LoVo (cell line): ENCODE data around the gene CBLN3.
"Not testable (repeated sequence)": the region's sequence is repeated elsewhere in the genome, so short reads cannot be mapped to it uniquely, and the experiment has no call there.

Experiments used
- DNase-seq: peaks from one replicate; pipeline ENCODE4 v3.0.0-alpha.2; 2016; ENCODE audit warnings: low spot score

Gene CBLN3

DNA sequence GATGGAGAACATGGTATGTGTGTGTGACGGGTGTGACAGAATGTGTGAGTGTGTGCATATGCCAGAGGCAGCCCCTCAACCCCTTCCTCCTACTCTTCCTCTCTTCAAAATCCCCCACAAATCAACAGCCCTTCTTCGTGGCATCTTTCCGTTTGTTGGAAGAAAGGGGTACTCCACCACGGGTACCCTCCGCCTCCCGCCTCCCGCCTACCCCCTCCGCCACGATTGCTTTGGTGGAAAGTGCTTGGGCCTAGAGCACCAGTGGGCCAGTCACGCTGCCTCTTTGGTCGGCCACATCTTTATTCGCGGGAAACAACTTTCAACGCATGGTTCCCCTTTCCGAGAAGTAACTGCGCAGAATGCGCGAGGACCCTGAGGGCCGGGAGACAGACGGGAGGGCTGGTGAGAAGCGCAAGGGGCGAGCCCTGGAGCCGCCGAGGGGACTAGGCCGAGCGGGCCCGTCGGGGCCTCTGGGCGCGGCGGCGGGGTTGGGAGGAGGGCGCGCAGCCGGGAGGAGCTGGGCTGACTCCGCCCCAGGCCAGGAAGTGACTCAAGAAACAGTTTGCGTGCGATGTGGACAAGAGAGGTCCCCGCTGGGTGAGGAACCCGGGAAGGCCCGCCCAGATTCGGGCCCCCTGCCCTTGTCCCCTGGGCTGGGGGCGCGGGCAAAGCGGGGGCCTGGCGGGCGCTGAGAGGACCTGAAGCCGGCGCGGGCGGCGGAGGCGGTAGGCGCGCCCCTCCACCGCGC lies at the start of gene CBLN3, which contains the start of gene KHNYN:
Gene CBLN3 (minus strand): TSS at position 274 of the 748 bp plus-strand sequence. CDS start 614 bp downstream, outside the sequence.
Gene KHNYN (plus strand): TSS at position 560 of the 748 bp plus-strand sequence. CDS start 777 bp downstream, outside the sequence.
- peak; percentile 90 for DNase-seq

DNA sequence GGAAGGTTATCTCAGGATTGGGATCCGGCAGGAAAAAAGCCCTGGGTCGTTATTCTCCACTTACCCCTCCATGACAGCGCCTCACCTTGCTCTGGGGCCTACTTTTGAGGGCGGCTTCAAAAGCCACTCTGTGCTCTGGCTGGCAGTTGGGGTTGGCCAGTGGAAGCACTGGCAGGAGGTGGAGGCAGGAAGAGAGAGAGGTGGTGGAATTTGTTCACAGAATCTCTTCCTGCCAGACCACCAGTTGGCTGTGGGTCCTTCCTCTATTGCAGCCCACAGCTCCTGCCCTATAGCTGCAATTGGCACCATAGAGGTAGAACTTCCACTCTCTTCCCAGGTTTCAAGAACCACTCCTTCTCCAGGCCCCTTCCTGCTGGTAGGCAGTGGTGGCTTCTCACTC lies 45.8 kb upstream of the CBLN3 start:
- no peak for DNase-seq

DNA sequence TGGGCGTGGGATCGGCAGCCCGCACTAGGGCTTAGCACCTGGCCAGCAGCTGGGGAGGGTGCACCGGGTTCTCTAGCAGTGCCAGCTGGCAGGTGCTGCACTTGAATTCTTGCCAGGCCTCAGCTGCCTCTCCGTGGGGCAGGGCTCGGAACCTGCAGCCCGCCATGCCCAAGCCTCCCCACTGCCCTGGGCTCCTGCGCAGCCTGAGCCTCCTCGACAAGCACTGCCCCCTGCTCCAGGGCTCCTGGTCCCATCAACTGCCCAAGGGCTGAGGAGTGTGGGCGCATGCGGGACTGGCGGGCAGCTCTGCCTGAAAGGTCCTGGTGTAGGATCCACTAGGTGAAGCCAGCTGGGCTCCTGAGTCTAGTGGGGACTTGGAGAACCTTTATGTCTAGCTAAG lies 43.7 kb upstream of the CBLN3 start:
- no peak for DNase-seq

DNA sequence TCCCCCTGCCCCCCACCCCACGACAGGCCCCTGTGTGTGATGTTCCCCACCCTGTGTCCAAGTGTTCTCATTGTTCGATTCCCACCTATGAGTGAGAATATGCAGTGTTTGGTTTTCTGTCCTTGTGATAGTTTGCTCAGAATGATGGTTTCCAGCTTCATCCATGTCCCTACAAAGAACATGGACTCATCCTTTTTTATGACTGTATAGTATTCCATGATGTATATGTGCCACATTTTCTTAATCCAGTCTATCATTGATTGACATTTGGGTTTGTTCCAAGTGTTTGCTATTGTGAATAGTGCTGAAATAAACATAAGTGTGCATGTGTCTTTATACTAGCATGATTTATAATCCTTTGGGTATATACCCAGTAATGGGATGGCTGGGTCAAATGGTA lies 41.0 kb upstream of the CBLN3 start:
- not testable (repeated sequence) for DNase-seq

DNA sequence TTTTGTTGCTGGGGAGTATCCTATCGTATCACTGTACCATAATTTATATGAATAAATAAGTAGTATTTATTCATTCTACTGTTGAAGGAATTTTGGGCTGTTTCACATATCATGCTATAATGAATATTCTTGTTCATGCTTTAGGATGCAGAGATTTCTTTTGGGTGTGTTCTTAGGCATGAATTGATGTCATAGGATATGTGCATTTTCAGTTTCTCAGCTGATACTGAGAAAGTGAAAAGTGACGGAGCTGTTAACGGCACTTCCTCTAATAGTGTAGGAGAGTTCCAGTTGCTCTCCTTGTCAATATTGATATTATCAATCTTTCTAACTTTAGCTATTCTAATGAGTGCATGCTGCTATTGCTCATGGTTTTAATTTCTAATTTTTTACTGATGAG lies 36.3 kb upstream of the CBLN3 start:
- DNase-seq = no peak

DNA sequence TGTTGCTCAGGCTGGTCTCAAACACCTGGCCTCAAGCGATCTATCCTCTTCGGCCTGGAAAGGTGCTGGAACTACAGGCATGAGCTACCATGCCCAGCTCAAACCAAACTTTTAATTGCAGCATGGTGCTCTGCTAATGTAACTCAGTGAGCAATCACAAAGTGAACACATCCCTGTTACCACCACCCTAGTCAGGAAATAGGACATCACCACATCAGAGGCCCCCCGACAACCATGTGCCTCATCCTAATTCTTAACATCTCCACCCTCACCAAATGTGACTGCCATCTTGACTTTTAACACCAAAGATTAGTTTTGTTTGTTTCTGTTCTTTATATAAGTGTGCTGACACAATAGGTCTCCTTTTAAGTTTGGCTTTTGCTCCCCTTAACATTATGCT lies 35.9 kb upstream of the CBLN3 start:
- DNase-seq = no peak

DNA sequence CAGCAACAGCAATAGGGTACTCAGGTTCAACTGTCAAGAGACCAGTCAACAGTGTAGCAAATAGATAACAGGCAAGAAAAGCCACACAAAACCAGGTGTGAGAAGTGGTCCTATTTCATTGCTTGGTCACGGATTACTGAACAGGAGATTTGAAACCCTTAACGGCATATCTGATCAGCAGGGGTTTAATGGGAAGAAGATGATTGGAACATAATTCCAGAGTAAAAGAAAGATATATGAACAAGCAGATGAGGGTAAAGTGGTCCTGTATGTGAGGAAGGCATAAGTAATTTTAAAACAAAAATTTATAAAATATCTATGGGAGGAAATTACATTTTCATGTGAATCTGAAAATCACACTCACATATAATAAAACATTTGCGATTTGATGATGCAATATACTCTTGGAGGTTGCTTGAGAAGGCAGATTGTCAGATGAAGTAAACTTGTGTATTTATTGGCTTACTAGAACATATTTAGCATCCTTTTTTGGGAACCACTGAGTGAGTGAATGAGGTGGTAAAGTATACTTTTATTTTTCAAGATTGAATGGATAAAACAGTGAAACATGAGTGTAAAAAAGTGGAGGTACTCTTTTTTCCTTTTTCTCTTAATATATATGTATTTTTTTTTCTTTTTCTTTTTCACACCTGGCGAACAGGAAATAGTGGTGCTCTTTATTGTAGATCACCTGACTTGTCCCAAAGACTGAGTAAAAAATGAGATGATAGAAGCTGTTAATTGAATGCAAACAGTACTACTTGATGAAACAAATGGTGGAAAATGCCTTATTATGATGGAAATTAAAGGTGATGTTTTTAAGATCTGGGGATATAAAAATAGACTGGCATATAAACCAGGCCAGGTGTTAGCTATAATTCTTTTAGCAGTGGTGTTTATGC lies 34.7 kb upstream of the CBLN3 start:
- no peak for DNase-seq

DNA sequence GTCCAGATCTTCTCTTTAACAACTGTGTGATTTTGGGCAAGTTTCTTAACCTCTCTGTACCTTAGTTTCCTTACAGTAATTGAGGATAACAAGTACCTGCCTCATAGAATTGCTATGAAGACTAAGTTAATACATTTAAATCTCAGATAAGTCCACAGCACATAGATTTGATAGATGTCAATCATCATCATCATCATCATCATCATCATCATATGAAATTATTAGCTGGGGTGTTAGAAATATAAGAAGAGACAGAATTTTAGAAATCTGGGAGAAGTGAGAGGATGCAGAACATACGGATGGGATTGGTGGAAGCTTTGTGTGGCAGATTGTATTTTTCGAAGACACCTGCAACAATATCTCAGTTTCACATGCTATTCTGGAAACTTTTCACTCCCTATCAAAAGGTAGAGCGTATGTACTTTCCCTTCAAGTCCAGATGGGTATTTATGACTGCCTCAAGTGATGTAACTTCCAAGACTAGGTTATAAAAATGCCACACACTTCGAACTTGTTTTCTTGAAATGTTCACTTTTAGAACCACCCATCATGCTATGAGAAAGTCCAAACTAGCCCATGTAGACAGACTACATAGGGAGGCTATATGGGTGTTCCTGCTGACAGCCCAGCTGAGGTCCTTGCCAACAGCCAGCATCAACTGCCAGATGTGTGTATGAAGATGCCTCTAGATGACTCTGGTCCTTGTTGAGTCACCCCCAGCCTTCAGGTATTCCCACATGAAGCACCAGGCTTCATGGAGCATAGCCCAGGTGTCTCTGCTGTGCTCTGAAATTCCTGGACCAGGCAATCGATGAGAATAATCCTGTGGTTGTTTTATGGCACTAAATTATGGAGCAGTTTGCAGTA lies 33.8 kb upstream of the CBLN3 start:
- DNase-seq = no peak

DNA sequence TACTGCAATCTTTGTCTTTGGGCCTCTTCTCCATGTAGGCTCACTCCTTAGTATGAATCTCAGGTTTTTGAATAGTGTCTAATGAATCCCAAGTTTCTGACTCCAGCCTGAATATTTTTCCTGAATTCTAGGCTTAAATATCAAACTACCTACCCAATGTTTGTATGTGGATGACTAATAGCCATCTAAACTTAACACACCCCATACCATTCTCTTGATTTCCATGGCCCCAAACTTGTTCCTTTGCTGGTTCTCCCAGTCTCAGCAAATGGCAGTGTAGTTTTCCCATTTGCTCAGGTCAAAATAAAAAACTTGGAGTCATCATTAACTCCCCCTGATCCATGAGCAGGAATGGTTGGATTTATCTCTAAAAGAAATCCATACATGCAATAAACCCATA lies 31.9 kb upstream of the CBLN3 start:
- DNase-seq = no peak

DNA sequence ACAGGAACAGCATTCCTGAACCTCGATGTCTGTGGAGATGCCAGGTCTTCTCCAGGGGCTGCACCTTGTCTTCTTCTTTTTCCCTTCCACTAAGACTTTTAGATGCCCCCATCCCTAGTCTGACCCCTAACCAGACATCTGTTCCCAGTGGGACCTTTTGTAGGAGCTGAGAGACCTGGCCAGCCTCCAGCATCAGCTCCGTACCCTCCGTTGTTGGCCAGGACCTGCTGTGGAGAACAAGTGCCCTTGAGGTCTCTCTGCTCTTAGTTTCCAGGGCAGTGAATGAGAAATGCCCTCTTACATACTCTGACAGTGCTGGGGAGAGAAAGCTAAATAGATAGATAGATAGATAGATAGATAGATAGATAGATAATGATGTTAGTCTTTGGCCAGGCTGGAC lies 29.9 kb upstream of the CBLN3 start:
- no peak for DNase-seq

DNA sequence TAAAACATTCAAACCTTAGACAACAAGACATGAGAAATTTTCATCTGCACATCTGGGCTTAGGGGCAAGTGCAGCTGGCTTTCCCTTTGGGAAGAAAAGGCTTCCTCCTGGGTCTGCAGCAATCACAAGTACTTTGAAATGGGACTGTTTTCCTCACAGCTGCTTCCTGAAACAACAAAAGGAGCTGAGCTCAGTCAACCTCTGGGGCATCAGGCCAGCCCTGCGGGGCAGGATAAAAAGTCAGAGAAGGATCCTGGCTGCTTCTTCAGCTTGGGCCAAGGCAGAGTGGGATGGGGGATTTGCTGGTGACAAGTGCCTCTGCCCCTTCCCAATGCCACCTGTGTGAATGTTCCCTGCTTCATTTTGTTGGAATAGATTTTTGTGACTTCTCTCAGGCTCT lies 29.3 kb upstream of the CBLN3 start:
- no peak for DNase-seq

DNA sequence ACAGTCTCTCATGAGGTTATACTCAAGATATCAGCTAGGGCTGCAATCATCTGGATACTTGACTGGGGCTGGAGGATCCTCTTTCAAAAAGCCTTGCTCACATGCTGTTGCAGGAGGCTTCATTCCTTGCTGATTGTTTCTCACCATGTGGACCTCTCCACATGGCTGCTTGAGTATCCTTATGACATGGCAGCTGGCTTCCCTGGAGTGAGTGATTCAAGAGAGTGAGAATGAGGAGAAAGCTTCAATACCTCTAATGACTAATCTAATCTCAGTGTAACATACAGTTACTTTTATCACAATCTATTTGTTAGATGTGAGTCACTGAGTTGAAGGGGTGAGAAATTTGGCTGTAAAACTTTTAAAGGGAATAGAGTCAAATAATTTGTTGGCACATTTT lies 27.5 kb upstream of the CBLN3 start:
- DNase-seq = no peak

DNA sequence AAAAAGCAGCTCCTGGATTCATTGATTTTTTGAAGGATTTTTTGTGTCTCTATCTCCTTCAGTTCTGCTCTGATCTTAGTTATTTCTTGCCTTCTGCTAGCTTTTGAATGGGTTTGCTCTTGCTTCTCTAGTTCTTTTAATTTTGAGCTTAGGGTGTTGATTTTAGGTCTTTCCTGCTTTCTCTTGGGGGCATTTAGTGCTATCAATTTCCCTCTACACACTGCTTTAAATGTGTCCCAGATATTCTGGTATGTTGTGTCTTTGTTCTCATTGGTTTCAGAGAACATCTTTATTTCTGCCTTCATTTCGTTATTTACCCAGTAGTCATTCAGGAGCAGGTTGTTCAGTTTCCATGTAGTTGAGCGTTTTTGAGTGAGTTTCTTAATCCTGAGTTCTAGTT lies 21.4 kb upstream of the CBLN3 start:
- not testable (repeated sequence) for DNase-seq

DNA sequence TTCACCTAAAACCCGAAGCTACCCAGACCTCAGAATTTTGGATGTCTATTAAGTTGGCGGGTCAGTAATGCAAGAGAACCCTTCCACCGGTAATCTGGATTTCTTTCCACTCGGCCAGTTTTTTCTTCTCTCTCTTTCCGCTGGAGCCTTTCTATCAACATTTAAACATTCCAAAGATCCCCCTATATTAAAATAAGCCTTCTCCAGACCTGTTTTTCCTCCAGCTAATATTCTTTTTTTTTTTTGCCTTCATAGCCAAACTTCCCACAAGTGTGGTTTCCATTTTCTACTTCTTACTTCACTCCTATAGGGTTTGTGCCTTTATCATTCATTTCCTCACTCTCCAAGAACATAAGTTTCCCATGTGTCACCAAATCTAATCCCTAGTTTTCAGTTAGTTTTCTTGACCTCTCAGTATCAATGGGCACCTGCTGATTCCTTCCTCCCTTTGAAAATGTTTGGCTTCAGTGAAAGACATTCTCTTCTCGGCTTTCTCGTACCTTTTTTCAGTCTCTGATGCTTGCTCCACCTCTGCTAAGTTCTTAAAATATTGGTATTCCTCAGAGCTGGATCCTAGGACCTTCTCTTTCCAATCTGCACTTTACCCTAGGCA lies 13.7 kb upstream of the CBLN3 start:
- no peak for DNase-seq

DNA sequence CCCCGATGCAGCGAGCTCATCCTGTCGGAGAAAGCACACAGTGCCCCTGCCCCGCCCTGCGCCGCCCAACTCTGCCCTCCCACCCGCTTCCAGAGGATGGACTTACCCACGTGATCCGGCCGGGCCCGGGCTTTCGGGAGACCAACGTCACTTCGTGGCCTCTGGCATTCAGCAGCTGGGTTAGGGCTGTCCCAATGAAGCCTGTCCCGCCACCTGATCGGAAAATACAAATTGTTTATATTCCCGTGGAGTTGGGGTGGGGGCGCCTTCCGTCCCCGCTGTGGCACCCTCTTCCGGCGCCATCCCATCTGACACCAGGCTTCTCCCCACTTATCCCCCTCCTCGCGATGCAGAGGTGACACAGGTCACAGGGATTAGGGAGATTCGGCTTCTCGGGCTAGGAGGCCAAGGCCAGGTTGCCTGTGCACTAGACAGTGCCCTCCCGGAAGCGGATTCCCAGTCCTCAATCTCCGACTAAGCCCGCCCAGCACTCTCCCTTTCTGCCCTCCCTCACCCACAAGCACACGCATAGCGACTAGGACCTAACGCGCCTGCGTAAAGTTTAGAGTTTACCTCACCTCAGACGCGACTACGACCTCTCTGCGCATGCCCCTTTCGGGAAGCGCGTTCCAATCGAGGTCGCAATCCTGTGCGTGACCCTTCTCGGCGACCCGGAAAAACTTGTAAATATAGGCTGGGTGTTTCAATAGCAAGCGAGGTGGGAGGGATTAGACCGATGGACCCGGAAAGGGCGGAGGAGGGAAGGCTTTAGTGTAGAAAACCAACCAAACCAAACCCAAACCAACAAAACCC lies 13.0 kb upstream of the CBLN3 start, which contains the start of gene SDR39U1:
Gene SDR39U1 (minus strand): TSS at position 537 of the 813 bp plus-strand sequence. CDS start 7 bp downstream, at position 530.
- peak; percentile 99 for DNase-seq

DNA sequence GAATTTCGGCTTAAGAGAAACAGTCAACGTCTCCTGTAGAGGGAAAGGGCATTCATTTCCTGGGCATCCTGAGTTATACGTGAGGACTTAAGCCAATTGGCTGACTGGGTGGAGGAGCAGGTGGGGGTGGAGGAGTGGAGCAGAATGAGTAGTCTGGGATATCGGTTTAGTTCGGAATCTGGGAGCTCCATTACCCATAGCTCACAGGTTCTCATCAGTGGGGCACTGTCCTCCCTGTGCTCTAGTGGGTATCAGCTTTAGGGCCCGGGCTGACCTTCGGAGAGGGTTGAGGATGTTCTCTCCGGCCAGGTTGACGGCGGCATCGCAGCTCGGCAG lies 12.4 kb upstream of the CBLN3 start:
- no peak for DNase-seq

DNA sequence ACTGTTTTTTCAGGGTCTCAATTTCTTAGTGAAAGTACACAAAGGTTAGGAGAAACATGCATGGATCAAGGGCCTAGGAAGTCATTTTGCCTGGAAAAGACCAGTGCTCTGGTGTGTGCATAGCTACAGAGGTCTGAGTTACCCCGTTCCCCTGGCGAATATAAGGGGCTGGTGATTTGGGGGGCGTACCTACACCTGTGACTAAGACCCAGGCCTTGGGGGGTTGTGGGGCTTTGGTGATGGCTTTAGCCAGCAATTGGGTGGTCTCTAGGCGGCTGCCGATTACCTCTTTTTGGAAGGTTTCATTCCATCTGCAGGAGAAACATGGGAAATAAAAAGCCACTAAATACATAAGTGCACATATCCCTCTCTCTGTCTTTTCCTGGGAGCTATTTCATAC lies 12.0 kb upstream of the CBLN3 start:
- no peak for DNase-seq

DNA sequence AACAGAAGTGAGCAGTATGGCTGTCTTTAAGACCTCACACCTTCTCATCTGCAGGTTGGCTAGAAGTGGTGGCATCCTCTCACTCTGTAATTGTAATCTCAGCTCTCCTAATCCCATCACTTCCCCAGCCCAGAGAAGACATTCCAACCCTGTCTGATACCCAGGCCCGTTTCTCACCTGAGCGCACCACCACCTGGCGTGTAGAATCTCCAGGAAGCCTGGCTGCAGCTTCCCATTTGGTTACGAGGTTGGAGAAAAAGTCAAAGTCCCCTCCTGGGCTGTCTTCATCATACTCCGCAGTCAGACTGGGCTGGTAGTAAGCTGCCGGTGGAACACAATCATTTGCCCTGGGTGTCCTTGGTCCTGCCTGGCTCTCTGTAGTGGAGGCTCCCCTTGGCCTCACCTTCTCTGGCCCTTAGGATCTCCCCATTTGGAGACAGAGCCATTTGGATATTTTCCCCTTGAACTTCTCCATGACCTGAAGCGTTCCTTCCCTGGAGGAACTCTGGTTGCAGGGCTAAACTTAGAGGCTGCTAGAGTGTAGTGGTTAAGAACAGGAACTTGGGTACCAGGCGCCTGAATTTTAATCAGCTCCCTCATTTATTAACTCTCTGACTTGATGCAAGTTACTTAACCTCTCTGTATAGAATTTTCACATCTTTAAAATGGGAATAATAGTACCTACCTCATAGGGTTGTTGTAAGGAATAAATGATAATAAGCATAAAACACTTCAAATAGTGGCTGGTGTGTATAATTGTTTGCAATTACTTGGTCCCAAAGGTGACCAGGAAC lies 11.3 kb upstream of the CBLN3 start:
- no peak for DNase-seq

DNA sequence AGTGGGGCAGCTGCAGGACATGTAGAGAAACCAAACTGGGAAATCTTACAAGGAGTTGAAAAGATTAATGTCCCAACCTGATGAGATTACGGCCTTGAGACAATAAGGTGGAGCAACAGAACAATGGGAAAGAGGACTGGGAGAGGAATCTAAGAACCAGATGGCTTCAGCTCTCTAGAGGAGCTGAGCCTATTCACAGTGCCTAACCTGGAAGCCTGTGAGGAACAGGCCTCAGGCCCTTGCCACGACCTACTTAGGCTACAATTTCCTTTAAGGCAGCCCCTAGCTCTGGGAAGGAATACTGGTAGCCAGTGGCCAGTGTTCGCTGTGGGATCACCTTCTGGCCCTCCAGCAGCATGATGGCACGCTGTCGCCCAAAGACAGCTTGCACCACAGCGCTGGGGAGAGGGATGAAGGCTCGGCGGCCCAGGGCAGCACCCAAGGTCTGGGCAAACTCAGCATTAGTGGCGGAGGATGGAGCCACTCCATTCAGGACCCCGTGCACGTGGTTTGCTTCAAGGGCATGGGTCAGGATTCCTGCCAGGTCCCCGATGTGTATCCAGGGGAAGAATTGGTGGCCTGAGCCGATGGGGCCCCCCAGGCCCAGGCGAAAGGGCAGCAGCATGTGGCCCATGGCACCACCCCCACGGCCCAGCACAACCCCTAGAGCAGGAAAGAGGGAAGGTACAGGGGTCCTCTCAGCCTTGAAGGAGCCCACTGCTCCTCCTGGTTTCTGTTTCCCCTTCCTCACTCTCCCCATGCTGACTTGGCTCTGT lies 10.6 kb upstream of the CBLN3 start:
- no peak for DNase-seq
